Cardiac muscle cell (in vitro differentiated cells and primary cell): ENCODE results near the gene CAPN5. TPM values are rescaled to one million over a fixed set of nuclear protein-coding genes. Genes with fewer than 3 reads are reported as not detected.

Experiments used
- DNase-seq, 2 donors: peaks; one replicate each; pipeline versions ENCODE4 v3.0.0 to v3.0.0-alpha.2; 2010 to 2017; ENCODE audit warnings: low read depth in 1 of 2, low spot score in 1 of 2
- H3K27ac ChIP-seq: fragments of 200-600 bp; sonication (generic); 2 replicates; pipeline ENCODE4 v1.5.1; 2016
- H3K27me3 ChIP-seq: fragments of 200-600 bp; sonication (generic); 2 replicates; pipeline ENCODE4 v1.6.0; 2016; ENCODE audit warnings: control low read depth
- H3K36me3 ChIP-seq: fragments of 200-600 bp; sonication (generic); 2 replicates; pipeline ENCODE4 v1.5.1; 2016; ENCODE audit warnings: control low read depth
- H3K4me1 ChIP-seq: fragments of 200-600 bp; sonication (generic); 2 replicates; pipeline ENCODE4 v1.8.1; 2017; ENCODE audit warnings: low read depth, mild to moderate bottlenecking, mixed run types
- H3K4me3 ChIP-seq: fragments of 200-600 bp; sonication (generic); 2 replicates; pipeline ENCODE4 v1.5.1; 2016; ENCODE audit warnings: mild to moderate bottlenecking
- H3K9me3 ChIP-seq: fragments of 200-600 bp; sonication (generic); 2 replicates; pipeline ENCODE4 v1.5.1; 2017; ENCODE audit warnings: low read depth, mild to moderate bottlenecking, control low read depth
- CTCF ChIP-seq: IDR thresholded peaks from 2 replicates; pipeline ENCODE4 v1.5.1; 2012; ENCODE audit warnings: low read depth, mild to moderate bottlenecking, low read length
- polyA plus RNA-seq: library from polyadenylated mRNA; unstranded; fragments of >200 nt; fragmentation: Nextera tagmentation; extraction: Ambion mirVana; gene quantifications from 2 replicates; pipeline ENCODE4 v1.2.1, GENCODE V29; 2016
- total RNA-seq: library from RNA; depleted of rRNA; stranded (reverse); fragments of >200 nt; gene quantifications from 2 replicates; pipeline ENCODE4 v1.2.3, GENCODE V29; 2016

Gene CAPN5
- total and polyA plus RNA-seq, 2 experiments from 2014 or later, result 9.8 to 10.0 TPM

GRCh38 chr11:77143405-77144020, 76.7 kb downstream of the CAPN5 start:
- H3K27ac ChIP-seq, result no peak overlapping the region
- H3K4me1 ChIP-seq, result peaks cover 5% of the 10 kb centered on the region
- no peaks in the 10 kb centered on the region for H3K36me3 ChIP-seq

GRCh38 chr11:77144196-77144856, 77.6 kb downstream of the CAPN5 start:
- DNase-seq, result peak in 1 of 2 donors; percentile 42
- no peak for TF ChIP-seq CTCF
- H3K9me3 ChIP-seq, result no peaks in the 10 kb centered on the region
- H3K27ac ChIP-seq, result no peak overlapping the region
- no peak overlapping the region for H3K4me3 ChIP-seq
- H3K27me3 ChIP-seq, result peaks cover 12% of the 10 kb centered on the region
- H3K36me3 ChIP-seq, result no peaks in the 10 kb centered on the region
- H3K4me1 ChIP-seq, result peaks cover 5% of the 10 kb centered on the region

More at GRCh38 chr11:77143405-77144020, 76.7 kb downstream of the CAPN5 start:
- no peaks in the 10 kb centered on the region for H3K9me3 ChIP-seq
- TF ChIP-seq CTCF, result no peak
- no peak for DNase-seq
- H3K4me3 ChIP-seq, result no peak overlapping the region
- peaks cover 12% of the 10 kb centered on the region for H3K27me3 ChIP-seq

GRCh38 chr11:77144857-77145428, 78.2 kb downstream of the CAPN5 start:
- no peak for TF ChIP-seq CTCF
- peaks cover 5% of the 10 kb centered on the region for H3K4me1 ChIP-seq
- no peaks in the 10 kb centered on the region for H3K9me3 ChIP-seq
- no peaks in the 10 kb centered on the region for H3K36me3 ChIP-seq
- no peak for DNase-seq
- peaks cover 12% of the 10 kb centered on the region for H3K27me3 ChIP-seq
- no peak overlapping the region for H3K27ac ChIP-seq
- H3K4me3 ChIP-seq, result no peak overlapping the region

- no peak for TF ChIP-seq CTCF
Measured at GRCh38 chr11:77146261-77147035, 79.7 kb downstream of the CAPN5 start.

GRCh38 chr11:77147036-77147315, 80.2 kb downstream of the CAPN5 start:
- H3K27ac ChIP-seq, result no peak overlapping the region
- no peak for DNase-seq
- no peaks in the 10 kb centered on the region for H3K9me3 ChIP-seq
- H3K27me3 ChIP-seq, result peaks cover 12% of the 10 kb centered on the region
- no peak overlapping the region for H3K4me3 ChIP-seq
- no peak for TF ChIP-seq CTCF
- no peaks in the 10 kb centered on the region for H3K36me3 ChIP-seq
- peaks cover 5% of the 10 kb centered on the region for H3K4me1 ChIP-seq

More at GRCh38 chr11:77146261-77147035, 79.7 kb downstream of the CAPN5 start:
- Histone ChIP-seq H3K27me3 (peaks cover 12% of the 10 kb centered on the region), H3K36me3 (no peaks in the 10 kb centered on the region), H3K9me3 (no peaks in the 10 kb centered on the region), H3K4me3 (no peak overlapping the region), H3K4me1 (peaks cover 5% of the 10 kb centered on the region), H3K27ac (no peak overlapping the region)
- no peak for DNase-seq
